ENCODE results near the gene ABCB9.
"Not testable (repeated sequence)": the region's sequence is repeated elsewhere in the genome, so short reads cannot be mapped to it uniquely, and the experiment has no call there.

The ABCB9 gene

DNA sequence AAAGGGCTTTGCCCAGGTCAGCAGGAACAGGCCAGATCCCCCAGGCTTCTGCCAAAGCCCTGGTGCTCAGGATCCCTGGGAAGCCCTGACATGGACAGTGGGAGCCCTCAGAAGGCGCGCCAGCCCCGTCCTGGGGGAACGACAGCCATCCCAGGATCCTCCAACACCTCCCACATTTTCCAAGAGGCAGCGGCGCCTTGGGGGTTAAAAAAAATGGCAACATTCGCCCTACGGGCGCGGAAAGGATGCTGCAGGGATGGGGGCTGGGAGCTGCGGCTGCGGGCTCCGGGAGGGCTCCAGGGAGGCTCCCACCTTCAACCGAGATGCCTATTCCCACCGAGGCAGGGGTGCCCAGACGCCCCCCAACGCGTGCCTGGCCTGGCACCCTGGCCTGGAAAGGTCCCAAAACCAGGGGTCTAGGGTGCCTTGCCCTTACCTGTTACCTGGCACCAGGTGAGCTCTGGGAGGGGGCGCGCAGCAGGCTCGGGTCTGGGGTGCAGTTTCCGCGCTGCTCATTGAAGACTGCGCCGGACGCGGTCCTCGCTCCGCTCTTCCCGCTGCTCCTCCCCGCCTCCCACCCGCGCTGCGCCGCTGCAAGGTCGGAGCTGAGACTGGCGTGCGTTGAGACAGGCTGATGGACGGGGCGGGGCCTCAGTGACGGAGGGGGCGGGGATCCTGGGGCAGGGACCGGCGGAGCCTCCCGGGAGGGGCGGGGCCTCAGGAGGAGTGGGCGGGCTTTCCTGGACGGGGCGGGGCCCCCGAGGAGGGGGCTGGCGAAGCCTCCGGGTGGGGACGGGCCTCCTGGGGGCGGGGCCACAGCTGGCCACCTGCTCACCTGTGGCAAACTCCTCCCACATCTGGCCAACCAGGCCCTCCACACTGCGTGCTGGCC lies at the start of gene ABCB9:
TSS of gene ABCB9 (minus strand) at position 613 of the 892 bp plus-strand sequence. CDS start 6,228 bp downstream, outside the sequence.
- DNase-seq: peak; percentile 94

DNA sequence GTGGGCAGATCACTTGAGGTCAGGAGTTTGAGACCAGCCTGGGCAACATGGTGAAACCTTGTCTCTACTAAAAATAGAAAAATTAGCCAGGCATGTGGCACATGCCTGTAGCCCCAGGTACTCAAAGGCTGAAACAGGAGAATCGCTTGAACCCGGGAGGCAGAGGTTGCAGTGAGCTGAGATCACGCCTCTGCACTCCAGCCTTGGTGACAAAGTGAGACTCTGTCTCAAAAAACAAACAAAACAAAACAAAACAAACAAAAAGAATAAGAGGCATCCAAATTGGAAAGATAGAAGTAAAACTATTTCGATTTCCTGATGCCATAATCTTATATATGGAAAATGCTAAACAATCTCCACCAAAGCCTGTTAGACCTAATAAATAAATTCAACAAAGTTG lies 48.2 kb upstream of the ABCB9 start:
- not testable (repeated sequence) for DNase-seq

GRCh38 chr12:123013185-123014095 lies 47.2 kb upstream of the ABCB9 start:
- DNase-seq: no peak

GRCh38 chr12:123011701-123012100 lies 45.4 kb upstream of the ABCB9 start:
- DNase-seq: no peak

GRCh38 chr12:123010681-123011080 lies 44.4 kb upstream of the ABCB9 start:
- DNase-seq: no peak

DNA sequence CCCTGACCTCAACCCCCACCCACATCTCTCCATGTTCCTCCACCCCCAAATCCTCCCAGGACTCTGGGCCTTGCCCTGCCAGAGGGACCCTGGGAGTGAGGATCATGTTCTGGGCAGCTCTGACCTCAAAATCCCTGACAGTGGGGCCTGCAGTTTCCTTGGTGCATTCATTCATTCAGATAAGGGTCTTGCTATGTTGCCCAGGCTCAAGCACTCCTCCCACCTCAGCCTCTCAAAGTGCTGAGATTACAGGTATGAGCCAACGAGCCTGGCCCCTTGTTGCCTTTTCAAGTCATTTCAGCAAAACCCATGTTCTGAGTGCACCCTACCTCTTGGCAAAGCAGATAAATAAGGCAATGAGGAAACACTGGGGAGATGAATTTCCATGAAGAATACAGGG lies 43.8 kb upstream of the ABCB9 start:
- no peak for DNase-seq

DNA sequence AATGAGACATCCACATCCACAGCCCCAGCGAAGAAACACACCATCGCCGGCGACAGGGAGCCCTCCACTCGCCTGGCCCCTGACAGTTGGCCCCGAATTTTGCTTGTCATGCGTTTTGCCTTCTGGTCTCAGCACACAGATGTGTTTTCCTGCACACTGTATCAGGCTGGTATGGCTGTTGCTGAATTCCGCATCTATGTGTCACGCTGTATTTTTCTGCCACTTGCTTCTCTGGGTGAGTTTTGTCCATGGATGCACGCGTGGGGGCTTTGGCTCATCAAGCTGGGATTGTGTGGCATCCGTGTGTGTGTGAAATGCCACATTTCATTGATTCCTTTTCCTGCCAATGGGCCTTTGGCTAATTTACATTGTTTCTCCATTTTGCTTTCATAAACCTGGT lies 40.7 kb upstream of the ABCB9 start:
- no peak for DNase-seq

GRCh38 chr12:123005081-123005626 lies 38.9 kb upstream of the ABCB9 start:
- DNase-seq: no peak

DNA sequence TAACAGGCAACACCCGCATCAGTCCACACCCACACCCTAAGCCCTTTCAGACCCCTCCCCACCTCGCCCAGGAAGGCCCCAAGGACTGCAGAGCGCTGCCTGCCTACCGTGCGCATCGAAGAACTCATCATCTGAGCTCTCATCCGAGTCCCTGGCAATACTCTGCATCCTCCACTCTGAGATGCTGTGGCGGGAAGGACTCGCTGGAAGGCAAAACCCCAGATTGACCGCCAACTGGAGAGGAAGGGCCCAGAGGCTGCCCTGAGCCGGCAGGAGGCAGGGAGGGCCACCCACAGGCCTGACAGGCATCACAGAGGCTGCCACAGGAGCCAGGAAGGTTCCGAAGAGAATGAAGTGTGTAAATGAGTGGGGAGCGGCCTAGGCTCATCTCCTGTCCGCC lies 38.0 kb upstream of the ABCB9 start:
- DNase-seq: no peak

DNA sequence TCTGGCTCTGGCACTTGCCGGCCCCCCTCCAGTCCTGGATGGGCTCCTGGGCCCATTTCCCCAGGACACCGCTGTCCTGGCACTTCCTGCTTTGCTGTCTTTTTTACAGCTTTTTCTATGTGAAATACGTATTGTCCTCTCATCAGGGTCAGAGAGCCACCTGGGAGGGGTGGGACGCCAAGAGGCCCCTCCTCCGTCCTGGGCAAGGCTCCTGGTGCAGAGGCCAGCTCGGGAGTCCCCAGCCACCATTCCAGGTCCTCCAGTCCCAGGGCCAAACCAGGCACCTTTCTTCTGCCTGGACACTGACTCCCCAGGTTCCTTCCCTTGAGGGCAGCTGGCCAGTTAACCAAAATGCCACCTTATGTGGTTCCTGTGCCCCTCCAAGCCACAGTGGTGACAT lies 37.0 kb upstream of the ABCB9 start:
- no peak for DNase-seq

- no peak for DNase-seq
Measured at GRCh38 chr12:123001464-123001863, 35.2 kb upstream of the ABCB9 start.

- DNase-seq: no peak
Measured at GRCh38 chr12:123000578-123000977, 34.3 kb upstream of the ABCB9 start.

GRCh38 chr12:122999986-123000420 lies 33.7 kb upstream of the ABCB9 start:
- peak; percentile 73 for DNase-seq

- no peak for DNase-seq
Measured at GRCh38 chr12:122999196-122999946, 33.1 kb upstream of the ABCB9 start.

GRCh38 chr12:122998316-122998715 lies 32.1 kb upstream of the ABCB9 start:
- no peak for DNase-seq

GRCh38 chr12:122997343-122998250 lies 31.3 kb upstream of the ABCB9 start:
- DNase-seq: no peak

GRCh38 chr12:122996621-122997342 lies 30.5 kb upstream of the ABCB9 start:
- DNase-seq: no peak

GRCh38 chr12:122996188-122996601 lies 29.9 kb upstream of the ABCB9 start:
- no peak for DNase-seq

GRCh38 chr12:122995503-122996187 lies 29.4 kb upstream of the ABCB9 start:
- no peak for DNase-seq
